A673 (cell line): ENCODE results near the gene ESF1.

ENCODE experiments used
- CTCF ChIP-seq: fragments of 300-800, 200-600 bp; sonication (generic); conservative IDR thresholded peaks from 2 replicates; pipeline ENCODE4 v1.5.1; 2017; ENCODE audit warnings: low read depth, mild to moderate bottlenecking, antibody characterized with exemption, low read length, moderate library complexity, mixed read lengths
- EZH2 ChIP-seq: fragments of 200-600 bp; sonication (generic); IDR thresholded peaks from 2 replicates; pipeline ENCODE4 v1.6.1; 2017; ENCODE audit warnings: borderline replicate concordance, low read depth, mild to moderate bottlenecking, mixed read lengths, antibody characterized with exemption, low read length; ENCODE audit not compliant: poor library complexity, severe bottlenecking

GRCh38 chr20:13775867-13776266, 8.9 kb downstream of the ESF1 start:
- TF ChIP-seq EZH2 (no peak), CTCF (no peak)
